Measurements from ENCODE around the gene WDR76.

Gene WDR76

DNA sequence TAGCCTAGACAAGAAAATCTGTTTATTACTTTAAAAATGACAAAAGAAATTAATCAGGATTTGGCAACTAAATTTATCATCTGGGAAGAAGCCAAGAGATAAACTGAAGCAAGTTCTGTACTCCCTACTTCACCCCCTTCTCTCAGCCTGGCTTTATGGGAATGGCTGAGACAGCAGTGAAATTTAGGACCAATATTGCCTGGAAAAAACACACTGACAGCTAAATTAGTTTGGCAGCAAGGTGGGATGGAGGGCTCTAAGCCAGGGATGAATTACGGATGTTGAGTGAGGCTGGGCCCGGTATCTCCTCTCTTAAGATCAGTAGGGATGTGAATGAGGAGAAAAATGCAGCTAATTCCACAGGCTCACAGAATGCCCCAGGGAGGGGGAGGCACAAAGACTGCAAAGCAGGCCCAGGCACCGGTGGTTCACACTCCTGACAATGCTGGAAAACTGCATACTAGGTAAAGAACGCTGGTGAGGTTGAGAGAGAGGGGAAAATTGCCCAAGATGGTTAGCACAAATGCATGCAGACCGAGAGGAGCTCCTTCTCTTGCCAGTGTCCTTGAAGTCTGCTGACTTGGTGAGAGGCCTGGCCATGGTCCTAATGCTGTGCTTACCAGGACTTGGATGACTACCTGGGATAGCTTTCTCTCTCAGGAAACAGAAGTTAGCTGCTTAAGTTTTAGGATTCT, 89.0 kb downstream of the WDR76 start:
- no peak for DNase-seq

DNA sequence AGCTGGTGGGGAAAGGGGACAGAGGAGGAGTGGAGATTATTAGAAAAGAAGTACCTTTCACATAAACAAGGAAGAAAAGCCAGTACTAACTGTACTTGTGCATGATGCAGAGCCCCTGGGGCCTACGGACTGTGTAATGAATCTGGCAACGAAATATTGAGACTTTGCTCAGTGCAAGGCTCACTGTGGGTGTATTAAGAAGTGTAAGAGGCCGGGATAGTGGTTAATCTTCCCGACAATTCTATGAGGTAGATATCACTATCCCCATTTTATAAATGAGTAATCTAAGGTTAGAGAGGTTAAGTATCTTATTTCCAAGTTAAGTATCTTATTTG, 89.5 kb downstream of the WDR76 start:
- DNase-seq = no peak
